SK-N-SH treated with all-trans-retinoic acid at 6 μM for 48 hours (cell line): ENCODE data around the gene FBXL17.

Source experiments
- ATAC-seq: fragments of 200-7000 bp; cut with Tn5 transposase; 3 replicates; pipeline ENCODE4 v1.9.1; 2020; ENCODE audit warnings: mild to moderate bottlenecking, moderate library complexity
- ARNTL ChIP-seq: fragments of 450-650 bp; formaldehyde crosslinking; IDR thresholded peaks from 2 replicates; pipeline ENCODE4 v1.5.0; 2020; ENCODE audit warnings: low read depth, mild to moderate bottlenecking, moderate library complexity, borderline replicate concordance
- BACH2 ChIP-seq: fragments of 250-450 bp; sonication (Bioruptor Pico); IDR thresholded peaks from 2 replicates; pipeline ENCODE4 v1.9.0; 2021; ENCODE audit warnings: mild to moderate bottlenecking, borderline replicate concordance
- CREB5 ChIP-seq: fragments of 250-450 bp; sonication (Bioruptor Pico); IDR thresholded peaks from 2 replicates; pipeline ENCODE4 v1.5.1; 2020; ENCODE audit warnings: low read depth, mild to moderate bottlenecking, moderate library complexity
- CSRNP3 ChIP-seq: fragments of 250-450 bp; sonication (Bioruptor Pico); IDR thresholded peaks from 2 replicates; pipeline ENCODE4 v1.5.1; 2021; ENCODE audit warnings: mild to moderate bottlenecking, moderate library complexity
- ESRRG ChIP-seq: fragments of 250-450 bp; sonication (Bioruptor Pico); IDR thresholded peaks from 2 replicates; pipeline ENCODE4 v1.6.1; 2021; ENCODE audit warnings: mild to moderate bottlenecking
- GLIS3 ChIP-seq: fragments of 250-450 bp; sonication (Bioruptor Pico); IDR thresholded peaks from 2 replicates; pipeline ENCODE4 v1.5.0; 2020; ENCODE audit warnings: mild to moderate bottlenecking, moderate library complexity
- ISL1 ChIP-seq: fragments of 250-450 bp; sonication (Bioruptor Pico); IDR thresholded peaks from 2 replicates; pipeline ENCODE4 v2.1.2; 2022; ENCODE audit warnings: mild to moderate bottlenecking, moderate library complexity
- OSR1 ChIP-seq: fragments of 250-450 bp; sonication (Bioruptor Pico); IDR thresholded peaks from 2 replicates; pipeline ENCODE4 v1.8.0; 2022; ENCODE audit warnings: moderate library complexity, mild to moderate bottlenecking, inconsistent platforms
- PATZ1 ChIP-seq: fragments of 250-450 bp; sonication (Bioruptor Pico); IDR thresholded peaks from 2 replicates; pipeline ENCODE4 v1.8.0; 2020; ENCODE audit warnings: mild to moderate bottlenecking, moderate library complexity, borderline replicate concordance
- POU6F1 ChIP-seq: fragments of 250-450 bp; sonication (Bioruptor Pico); IDR thresholded peaks from 2 replicates; pipeline ENCODE4 v1.8.0; 2021; ENCODE audit warnings: low read depth, mild to moderate bottlenecking, moderate library complexity, borderline replicate concordance
- PPARA ChIP-seq: fragments of 250-450 bp; sonication (Bioruptor Pico); IDR thresholded peaks from 2 replicates; pipeline ENCODE4 v1.5.0; 2020; ENCODE audit warnings: mild to moderate bottlenecking, borderline replicate concordance
- RARB ChIP-seq: fragments of 250-450 bp; sonication (Bioruptor Pico); IDR thresholded peaks from 2 replicates; pipeline ENCODE4 v1.8.0; 2021; ENCODE audit warnings: mild to moderate bottlenecking, moderate library complexity
- SNAI2 ChIP-seq: fragments of 250-450 bp; sonication (Bioruptor Pico); IDR thresholded peaks from 2 replicates; pipeline ENCODE4 v1.5.0; 2020; ENCODE audit warnings: mild to moderate bottlenecking, moderate library complexity
- TOX ChIP-seq: fragments of 250-450 bp; sonication (Bioruptor Pico); IDR thresholded peaks from 2 replicates; pipeline ENCODE4 v1.8.0; 2021; ENCODE audit warnings: mild to moderate bottlenecking, moderate library complexity, borderline replicate concordance
- TSHZ2 ChIP-seq: fragments of 250-450 bp; sonication (Bioruptor Pico); IDR thresholded peaks from 2 replicates; pipeline ENCODE4 v1.5.0; 2020; ENCODE audit warnings: mild to moderate bottlenecking, moderate library complexity
- ZC3H10 ChIP-seq: fragments of 250-450 bp; sonication (Bioruptor Pico); IDR thresholded peaks from 2 replicates; pipeline ENCODE4 v1.5.1; 2021; ENCODE audit warnings: mild to moderate bottlenecking, moderate library complexity
- ZFP3 ChIP-seq: fragments of 250-450 bp; sonication (Bioruptor Pico); IDR thresholded peaks from 2 replicates; pipeline ENCODE4 v1.5.0; 2020; ENCODE audit warnings: mild to moderate bottlenecking, moderate library complexity
- ZFP30 ChIP-seq: fragments of 450-650 bp; formaldehyde crosslinking; IDR thresholded peaks from 2 replicates; pipeline ENCODE4 v1.5.0; 2022; ENCODE audit warnings: mild to moderate bottlenecking, moderate library complexity
- ZNF565 ChIP-seq: fragments of 450-650 bp; formaldehyde crosslinking; conservative IDR thresholded peaks from 2 replicates; pipeline ENCODE4 v1.5.0; 2020; ENCODE audit warnings: low read depth, mild to moderate bottlenecking, moderate library complexity
- ZNF70 ChIP-seq: fragments of 450-650 bp; formaldehyde crosslinking; IDR thresholded peaks from 2 replicates; pipeline ENCODE4 v1.5.0; 2020; ENCODE audit warnings: mild to moderate bottlenecking, moderate library complexity
- ZNF8 ChIP-seq: fragments of 450-650 bp; formaldehyde crosslinking; IDR thresholded peaks from 2 replicates; pipeline ENCODE4 v1.5.0; 2020; ENCODE audit warnings: mild to moderate bottlenecking, moderate library complexity

FBXL17 gene

GRCh38 chr5:108334225-108334624, 47.7 kb downstream of the FBXL17 start:
- no peak for ATAC-seq
- no peak for TF ChIP-seq TSHZ2 (CRISPR knock-in tag)
- no peak for TF ChIP-seq TOX (CRISPR knock-in tag)
- no peak for TF ChIP-seq POU6F1 (CRISPR knock-in tag)
- TF ChIP-seq ZFP30: no peak

GRCh38 chr5:108326982-108327381, 54.9 kb downstream of the FBXL17 start:
- ATAC-seq: no peak
- TF ChIP-seq TSHZ2 (CRISPR knock-in tag) (no peak), POU6F1 (CRISPR knock-in tag) (no peak), RARB (CRISPR knock-in tag) (no peak), OSR1 (CRISPR knock-in tag) (no peak), PATZ1 (CRISPR knock-in tag) (no peak), TOX (CRISPR knock-in tag) (no peak), ESRRG (no peak), CREB5 (CRISPR knock-in tag) (no peak), ZNF8 (CRISPR knock-in tag) (no peak), PPARA (CRISPR knock-in tag) (no peak), ARNTL (CRISPR knock-in tag) (no peak), BACH2 (no peak), ZNF70 (CRISPR knock-in tag) (no peak), ZFP30 (no peak), GLIS3 (no peak), ZNF565 (CRISPR knock-in tag) (no peak), ISL1 (no peak), ZC3H10 (CRISPR knock-in tag) (no peak)
- TF ChIP-seq, all 23 proteins: peak for 0

- ATAC-seq: no peak
- no peak for TF ChIP-seq ZNF70 (CRISPR knock-in tag)
- TF ChIP-seq CSRNP3: no peak
- TF ChIP-seq POU6F1 (CRISPR knock-in tag): no peak
- no peak for TF ChIP-seq SNAI2 (CRISPR knock-in tag)
- TF ChIP-seq TOX (CRISPR knock-in tag): no peak
- TF ChIP-seq ESRRG: no peak
- no peak for TF ChIP-seq ZC3H10 (CRISPR knock-in tag)
- TF ChIP-seq ZNF565 (CRISPR knock-in tag): no peak
- TF ChIP-seq ZFP30: no peak
- no peak for TF ChIP-seq ZNF8 (CRISPR knock-in tag)
- no peak for TF ChIP-seq ZFP3 (CRISPR knock-in tag)
Measured at GRCh38 chr5:108324886-108325285, 57.0 kb downstream of the FBXL17 start.
